ENCODE results near the gene FBXW8. TPM values are rescaled to one million over a fixed set of nuclear protein-coding genes. Genes with fewer than 3 reads are reported as not detected.

The FBXW8 gene
- polyA plus RNA-seq, 3 donors: 2.0 to 5.2 (median 2.7) TPM

- H3K9me3 ChIP-seq (replicated peaks in 1 of 2; ENCODE audit: control insufficient read depth in 1 of 2, insufficient read depth in 1 of 2, low read length in 2 of 2): no peaks in the 10 kb centered on the region
- Mint-ChIP-seq H3K27me3 (ENCODE audit: low read depth in 3 of 3) (peaks cover 0 to 3% (median 0%) of the 10 kb centered on the region in 3 donors), H3K27ac (peak overlapping the region in 1 of 7 donors; percentile 18), H3K36me3 (peaks cover 7 to 9% of the 10 kb centered on the region in 2 donors), H3K4me1 (peaks cover 14% of the 10 kb centered on the region), H3K9me3 (no peaks in the 10 kb centered on the region), H3K4me3 (no peak overlapping the region)
- no peak overlapping the region for H3K4me2 ChIP-seq (replicated peaks; ENCODE audit: extremely low read depth, low read length, poor library complexity, severe bottlenecking)
- no peaks in the 10 kb centered on the region for H4K20me1 ChIP-seq (ENCODE audit: insufficient read depth, low read length)
- H3K27me3 ChIP-seq (ENCODE audit: control insufficient read depth in 2 of 2, insufficient read depth in 2 of 2, low read length in 2 of 2): no peaks in the 10 kb centered on the region
- WGBS (ENCODE audit: insufficient coverage): no CpG with 5 or more reads among the region's 2 CpGs
- H2AFZ ChIP-seq (ENCODE audit: insufficient read depth, low read depth, low read length, poor library complexity, severe bottlenecking): no peak overlapping the region
- no peak for DNase-seq
- H3K9ac ChIP-seq (ENCODE audit: insufficient read depth, low read length, poor library complexity, severe bottlenecking): no peak overlapping the region
- H3K4me1 ChIP-seq (ENCODE audit: control insufficient read depth in 1 of 2, insufficient read depth in 2 of 2, low read length in 2 of 2): peaks cover 7 to 8% of the 10 kb centered on the region in 2 donors
- H3K27ac ChIP-seq (ENCODE audit: low read depth in 1 of 2, low read length in 2 of 2): no peak overlapping the region
- intact Hi-C loops (cut with micrococcal nuclease): no loop called here
- no peak for TF ChIP-seq CTCF (IDR thresholded peaks at IDR 0.05)
- no peaks in the 10 kb centered on the region for H3K79me2 ChIP-seq (ENCODE audit: insufficient read depth, low read length)
- peaks cover 0 to 12% of the 10 kb centered on the region in 2 donors for H3K36me3 ChIP-seq (replicated peaks in 1 of 2; ENCODE audit: control insufficient read depth in 1 of 2, insufficient read depth in 2 of 2, low read length in 2 of 2)
- H3K4me3 ChIP-seq (replicated peaks in 1 of 3; ENCODE audit: low read depth in 2 of 3, low read length in 3 of 3): no peak overlapping the region
These were observed 48.4 kb downstream of the FBXW8 start for GRCh38 chr12:116959198-116959460.

- Histone ChIP-seq H3K27ac (ENCODE audit: low read depth in 1 of 2, low read length in 2 of 2) (no peak overlapping the region), H3K4me2 (replicated peaks; ENCODE audit: extremely low read depth, low read length, poor library complexity, severe bottlenecking) (no peak overlapping the region), H3K79me2 (ENCODE audit: insufficient read depth, low read length) (no peaks in the 10 kb centered on the region), H3K4me3 (replicated peaks in 1 of 3; ENCODE audit: low read depth in 2 of 3, low read length in 3 of 3) (no peak overlapping the region), H2AFZ (ENCODE audit: insufficient read depth, low read depth, low read length, poor library complexity, severe bottlenecking) (no peak overlapping the region), H3K9me3 (replicated peaks in 1 of 2; ENCODE audit: control insufficient read depth in 1 of 2, insufficient read depth in 1 of 2, low read length in 2 of 2) (no peaks in the 10 kb centered on the region), H3K27me3 (ENCODE audit: control insufficient read depth in 2 of 2, insufficient read depth in 2 of 2, low read length in 2 of 2) (no peaks in the 10 kb centered on the region), H3K4me1 (ENCODE audit: control insufficient read depth in 1 of 2, insufficient read depth in 2 of 2, low read length in 2 of 2) (peaks cover 7 to 8% of the 10 kb centered on the region in 2 donors), H4K20me1 (ENCODE audit: insufficient read depth, low read length) (no peaks in the 10 kb centered on the region), H3K9ac (ENCODE audit: insufficient read depth, low read length, poor library complexity, severe bottlenecking) (no peak overlapping the region), H3K36me3 (replicated peaks in 1 of 2; ENCODE audit: control insufficient read depth in 1 of 2, insufficient read depth in 2 of 2, low read length in 2 of 2) (peaks cover 3 to 20% of the 10 kb centered on the region in 2 donors)
- Mint-ChIP-seq H3K4me1 (peaks cover 14% of the 10 kb centered on the region), H3K4me3 (no peak overlapping the region), H3K36me3 (peaks cover 9 to 13% of the 10 kb centered on the region in 2 donors), H3K27ac (no peak overlapping the region), H3K9me3 (no peaks in the 10 kb centered on the region), H3K27me3 (ENCODE audit: low read depth in 3 of 3) (peaks cover 0 to 3% (median 0%) of the 10 kb centered on the region in 3 donors)
- no peak for TF ChIP-seq CTCF (IDR thresholded peaks at IDR 0.05)
- no peak for DNase-seq
- WGBS (ENCODE audit: insufficient coverage): 93% methylated on average over 3 of the region's 5 CpGs
- intact Hi-C loops (cut with micrococcal nuclease): no loop called here
These were observed 49.2 kb downstream of the FBXW8 start for GRCh38 chr12:116959845-116960514.

All from CD14-positive monocyte (primary cell).